Ascending aorta (tissue), 2 donors: ENCODE results near the gene CRYGN. TPM values are rescaled to one million over a fixed set of nuclear protein-coding genes. Genes with fewer than 3 reads are reported as not detected.
A peak's percentile ranks its signal among the peaks of the same experiment; 100 is the strongest.

Source experiments
- DNase-seq, 2 donors: peaks; one replicate each; pipeline ENCODE4 v3.0.0-alpha.2; 2019; ENCODE audit warnings: low spot score in 2 of 2
- H3K27ac ChIP-seq, 2 donors: fragments of 200-600 bp; sonication (generic); one replicate each; pipeline ENCODE4 v1.5.1; 2016 to 2017; ENCODE audit warnings: mild to moderate bottlenecking in 1 of 2
- H3K27me3 ChIP-seq: fragments of 200-600 bp; sonication (generic); one replicate; pipeline ENCODE4 v1.5.1; 2017
- H3K36me3 ChIP-seq, 2 donors: fragments of 200-600 bp; sonication (generic); one replicate each; pipeline ENCODE4 v1.5.1; 2016
- H3K4me1 ChIP-seq, 2 donors: fragments of 200-600 bp; sonication (generic); one replicate each; pipeline ENCODE4 v1.5.1; 2016 to 2017; ENCODE audit warnings: mild to moderate bottlenecking in 1 of 2
- H3K4me3 ChIP-seq, 2 donors: fragments of 200-600 bp; sonication (generic); one replicate each; pipeline ENCODE4 v1.5.1; 2016 to 2017; ENCODE audit warnings: mild to moderate bottlenecking in 1 of 2
- H3K9me3 ChIP-seq, 2 donors: fragments of 200-600 bp; sonication (generic); one replicate each; pipeline ENCODE4 v1.5.1; 2016
- CTCF ChIP-seq, 3 experiments: fragments of 200-600 bp in 2 of 3; fragments of 450-650 bp in 1 of 3; sonication (generic) in 2 of 3; IDR thresholded peaks; one replicate each; pipeline ENCODE4 v1.5.1; 2016 to 2019; ENCODE audit warnings: antibody characterized with exemption in 3 of 3, mild to moderate bottlenecking in 1 of 3, moderate library complexity in 1 of 3
- intact Hi-C: fragments of 100-400 bp; cut with DNase I; formaldehyde crosslinking; loops from one replicate; pipeline ENCODE4 v1.15.1; 2023
- total RNA-seq: library from RNA; depleted of rRNA; stranded (reverse); fragments of >200 nt; gene quantifications from one replicate; pipeline ENCODE4 v1.1.0, GENCODE V29; 2016

The CRYGN gene
- total RNA-seq, 1 donor from 2014 or later = not detected

DNA sequence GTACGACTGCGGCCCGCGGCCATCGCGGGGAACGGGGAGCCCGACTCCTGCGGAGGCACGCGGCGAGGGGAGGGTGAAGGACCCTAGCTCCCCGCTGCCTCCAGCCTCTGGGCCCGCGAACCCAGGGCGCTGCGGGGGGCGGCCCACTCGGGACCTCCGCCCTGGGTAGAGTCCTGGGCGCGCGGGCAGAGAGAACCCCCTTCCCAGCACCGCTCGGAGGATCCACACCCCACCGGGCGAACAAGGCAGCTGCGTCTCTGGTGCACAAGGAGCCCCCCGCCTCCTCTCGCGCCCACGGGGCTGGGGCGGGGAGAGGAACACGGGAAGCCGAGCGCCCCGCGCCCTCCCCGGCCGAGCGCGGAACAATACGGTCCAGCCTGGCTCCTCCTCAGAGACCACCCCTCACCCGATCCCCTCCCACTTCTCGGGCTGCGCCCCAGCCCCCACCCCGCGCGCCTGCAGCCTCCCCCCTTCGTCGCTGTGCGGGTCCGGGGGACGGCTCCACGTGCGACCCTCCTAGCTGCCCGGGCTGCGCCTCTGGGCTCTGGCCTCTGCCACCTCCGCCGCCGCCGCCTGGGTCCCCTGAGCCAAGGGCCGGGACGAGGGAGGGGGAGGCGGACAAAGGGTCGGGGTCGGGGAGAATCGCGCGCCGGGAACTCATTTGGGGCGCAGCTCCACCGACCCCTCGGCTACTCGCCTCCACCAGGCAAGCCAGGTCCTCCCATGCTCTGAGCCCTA, 30.1 kb downstream of the CRYGN start, which contains the start of gene WDR86:
Gene WDR86, minus strand, starts transcription at position 372 of the 738 bp plus-strand sequence. CDS start 449 bp downstream, outside the sequence.
- Histone ChIP-seq H3K27me3 (peaks cover 12% of the 10 kb centered on the region), H3K4me3 (peak within 1 kb of the TSS; percentile 51 to 65), H3K27ac (peak within 1 kb of the TSS in 1 of 2 donors; percentile 4), H3K9me3 (no peaks in the 10 kb centered on the region), H3K4me1 (peaks cover 5 to 13% of the 10 kb centered on the region in 2 donors), H3K36me3 (no peaks in the 10 kb centered on the region)
- no peak for DNase-seq
- TF ChIP-seq CTCF (IDR thresholded peaks at IDR 0.05) = no peak
- intact Hi-C loops = loop anchor here (5.0 kb wide), 1 partner anchor 37 kb away; no protein-coding TSS in a partner anchor

- no peak for DNase-seq
- no peak for TF ChIP-seq CTCF (IDR thresholded peaks at IDR 0.05)
- Histone ChIP-seq H3K9me3 (no peaks in the 10 kb centered on the region), H3K4me3 (peak overlapping the region; percentile 51 to 65), H3K36me3 (no peaks in the 10 kb centered on the region), H3K4me1 (peaks cover 8 to 19% of the 10 kb centered on the region in 2 donors), H3K27me3 (peaks cover 12% of the 10 kb centered on the region), H3K27ac (peak overlapping the region in 1 of 2 donors; percentile 4)
- intact Hi-C loops = loop anchor here (5.0 kb wide), 1 partner anchor 38 kb away; no protein-coding TSS in a partner anchor
Measured at GRCh38 chr7:151408839-151409666, 30.9 kb downstream of the CRYGN start.

GRCh38 chr7:151408498-151408838, 31.5 kb downstream of the CRYGN start:
- no peaks in the 10 kb centered on the region for H3K9me3 ChIP-seq
- peaks cover 12% of the 10 kb centered on the region for H3K27me3 ChIP-seq
- no peak overlapping the region for H3K27ac ChIP-seq
- H3K4me3 ChIP-seq = peak overlapping the region in 1 of 2 donors; percentile 65
- TF ChIP-seq CTCF (IDR thresholded peaks at IDR 0.05) = no peak
- DNase-seq = no peak
- intact Hi-C loops = loop anchor here (5.0 kb wide), 1 partner anchor 39 kb away; no protein-coding TSS in a partner anchor
- H3K36me3 ChIP-seq = no peaks in the 10 kb centered on the region
- H3K4me1 ChIP-seq = peaks cover 12 to 25% of the 10 kb centered on the region in 2 donors

DNA sequence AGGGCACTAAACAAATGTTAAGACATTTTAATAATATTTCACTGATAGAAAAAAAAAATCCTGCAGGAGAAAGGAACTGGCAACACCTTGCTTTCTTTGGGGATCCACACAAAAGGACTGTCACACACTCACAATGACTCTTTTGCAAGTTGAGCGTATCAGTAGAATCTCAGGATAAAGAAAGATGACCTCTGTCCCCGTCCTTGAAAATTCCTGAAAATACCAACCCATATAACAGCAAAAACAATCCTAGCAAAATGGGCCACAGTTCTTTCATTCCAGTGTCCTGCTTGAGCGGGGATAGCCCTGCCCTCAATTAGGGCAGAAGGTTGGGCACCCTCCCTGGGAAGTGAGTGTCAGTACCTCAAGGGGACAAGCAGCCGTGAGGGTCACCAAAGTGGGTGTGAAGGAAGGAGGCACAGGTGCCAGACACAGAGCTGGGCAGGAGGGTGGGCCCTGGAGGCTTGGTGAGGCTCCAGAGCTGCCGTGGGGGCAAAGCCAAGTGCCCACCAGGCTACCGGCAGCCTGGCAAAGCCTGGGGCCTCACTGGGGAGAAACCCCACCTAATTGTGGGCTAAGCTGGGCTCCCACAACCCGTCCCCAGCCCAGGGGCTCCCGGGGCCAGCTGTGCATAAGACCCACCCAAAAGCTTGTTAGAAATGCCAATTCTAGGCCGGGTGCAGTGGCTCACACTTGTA, 32.9 kb downstream of the CRYGN start:
- TF ChIP-seq CTCF (IDR thresholded peaks at IDR 0.05) = no peak
- Histone ChIP-seq H3K4me3 (no peak overlapping the region), H3K9me3 (no peaks in the 10 kb centered on the region), H3K4me1 (peaks cover 12 to 28% of the 10 kb centered on the region in 2 donors), H3K27ac (no peak overlapping the region), H3K27me3 (peaks cover 12% of the 10 kb centered on the region), H3K36me3 (no peaks in the 10 kb centered on the region)
- no peak for DNase-seq
- intact Hi-C loops = loop anchor here (5.0 kb wide), 1 partner anchor 40 kb away; no protein-coding TSS in a partner anchor
